ENCODE measurements around the gene BMAL2.

BMAL2 gene

GRCh38 chr12:27366621-27367020, 34.0 kb downstream of the BMAL2 start:
- H3K4me2 ChIP-seq (ENCODE audit: low read length) = no peak overlapping the region
- H3K9ac ChIP-seq (ENCODE audit: low read depth, low read length) = no peak overlapping the region
- H3K4me3 ChIP-seq (ENCODE audit: low read length) = no peak overlapping the region
- H3K27me3 ChIP-seq (ENCODE audit: control insufficient read depth, insufficient read depth, low read length) = no peaks in the 10 kb centered on the region
- no peaks in the 10 kb centered on the region for H3K9me3 ChIP-seq (replicated peaks; ENCODE audit: low read length)
- peaks cover 21% of the 10 kb centered on the region for H3K4me1 ChIP-seq (ENCODE audit: control insufficient read depth, insufficient read depth, low read length)
- no peaks in the 10 kb centered on the region for H3K36me3 ChIP-seq (ENCODE audit: insufficient read depth, low read length)

GRCh38 chr12:27367078-27367477, 34.4 kb downstream of the BMAL2 start:
- Histone ChIP-seq H3K4me2 (ENCODE audit: low read length) (no peak overlapping the region), H3K9me3 (replicated peaks; ENCODE audit: low read length) (no peaks in the 10 kb centered on the region), H3K9ac (ENCODE audit: low read depth, low read length) (no peak overlapping the region), H3K27me3 (ENCODE audit: control insufficient read depth, insufficient read depth, low read length) (no peaks in the 10 kb centered on the region), H3K4me3 (ENCODE audit: low read length) (no peak overlapping the region), H3K36me3 (ENCODE audit: insufficient read depth, low read length) (no peaks in the 10 kb centered on the region), H3K4me1 (ENCODE audit: control insufficient read depth, insufficient read depth, low read length) (peaks cover 17% of the 10 kb centered on the region)

- no peaks in the 10 kb centered on the region for H3K27me3 ChIP-seq (ENCODE audit: control insufficient read depth, insufficient read depth, low read length)
- H3K4me2 ChIP-seq (ENCODE audit: low read length) = peak overlapping the region; percentile 38
- no peaks in the 10 kb centered on the region for H3K36me3 ChIP-seq (ENCODE audit: insufficient read depth, low read length)
- H3K4me1 ChIP-seq (ENCODE audit: control insufficient read depth, insufficient read depth, low read length) = peaks cover 14% of the 10 kb centered on the region
- H3K9ac ChIP-seq (ENCODE audit: low read depth, low read length) = no peak overlapping the region
- peak overlapping the region; percentile 12 for H3K4me3 ChIP-seq (ENCODE audit: low read length)
- no peaks in the 10 kb centered on the region for H3K9me3 ChIP-seq (replicated peaks; ENCODE audit: low read length)
Measured at GRCh38 chr12:27382171-27382795, 49.6 kb downstream of the BMAL2 start.
